GM12874 (cell line): ENCODE results near the gene EPB41L2.

ENCODE experiments used
- TF ChIP-seq, protein P1 (sequence below): IDR thresholded peaks from 2 replicates; pipeline ENCODE4 v1.5.1; 2011; ENCODE audit warnings: low read depth, mild to moderate bottlenecking, control low read depth, low read length, moderate library complexity; ENCODE audit not compliant: insufficient read depth

Gene EPB41L2

GRCh38 chr6:131004936-131005335 lies 58.1 kb downstream of the EPB41L2 start:
- TF ChIP-seq, protein P1, sequence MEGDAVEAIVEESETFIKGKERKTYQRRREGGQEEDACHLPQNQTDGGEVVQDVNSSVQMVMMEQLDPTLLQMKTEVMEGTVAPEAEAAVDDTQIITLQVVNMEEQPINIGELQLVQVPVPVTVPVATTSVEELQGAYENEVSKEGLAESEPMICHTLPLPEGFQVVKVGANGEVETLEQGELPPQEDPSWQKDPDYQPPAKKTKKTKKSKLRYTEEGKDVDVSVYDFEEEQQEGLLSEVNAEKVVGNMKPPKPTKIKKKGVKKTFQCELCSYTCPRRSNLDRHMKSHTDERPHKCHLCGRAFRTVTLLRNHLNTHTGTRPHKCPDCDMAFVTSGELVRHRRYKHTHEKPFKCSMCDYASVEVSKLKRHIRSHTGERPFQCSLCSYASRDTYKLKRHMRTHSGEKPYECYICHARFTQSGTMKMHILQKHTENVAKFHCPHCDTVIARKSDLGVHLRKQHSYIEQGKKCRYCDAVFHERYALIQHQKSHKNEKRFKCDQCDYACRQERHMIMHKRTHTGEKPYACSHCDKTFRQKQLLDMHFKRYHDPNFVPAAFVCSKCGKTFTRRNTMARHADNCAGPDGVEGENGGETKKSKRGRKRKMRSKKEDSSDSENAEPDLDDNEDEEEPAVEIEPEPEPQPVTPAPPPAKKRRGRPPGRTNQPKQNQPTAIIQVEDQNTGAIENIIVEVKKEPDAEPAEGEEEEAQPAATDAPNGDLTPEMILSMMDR, result no peak

GRCh38 chr6:131004387-131004755 lies 58.7 kb downstream of the EPB41L2 start:
- TF ChIP-seq, protein P1, result no peak

DNA sequence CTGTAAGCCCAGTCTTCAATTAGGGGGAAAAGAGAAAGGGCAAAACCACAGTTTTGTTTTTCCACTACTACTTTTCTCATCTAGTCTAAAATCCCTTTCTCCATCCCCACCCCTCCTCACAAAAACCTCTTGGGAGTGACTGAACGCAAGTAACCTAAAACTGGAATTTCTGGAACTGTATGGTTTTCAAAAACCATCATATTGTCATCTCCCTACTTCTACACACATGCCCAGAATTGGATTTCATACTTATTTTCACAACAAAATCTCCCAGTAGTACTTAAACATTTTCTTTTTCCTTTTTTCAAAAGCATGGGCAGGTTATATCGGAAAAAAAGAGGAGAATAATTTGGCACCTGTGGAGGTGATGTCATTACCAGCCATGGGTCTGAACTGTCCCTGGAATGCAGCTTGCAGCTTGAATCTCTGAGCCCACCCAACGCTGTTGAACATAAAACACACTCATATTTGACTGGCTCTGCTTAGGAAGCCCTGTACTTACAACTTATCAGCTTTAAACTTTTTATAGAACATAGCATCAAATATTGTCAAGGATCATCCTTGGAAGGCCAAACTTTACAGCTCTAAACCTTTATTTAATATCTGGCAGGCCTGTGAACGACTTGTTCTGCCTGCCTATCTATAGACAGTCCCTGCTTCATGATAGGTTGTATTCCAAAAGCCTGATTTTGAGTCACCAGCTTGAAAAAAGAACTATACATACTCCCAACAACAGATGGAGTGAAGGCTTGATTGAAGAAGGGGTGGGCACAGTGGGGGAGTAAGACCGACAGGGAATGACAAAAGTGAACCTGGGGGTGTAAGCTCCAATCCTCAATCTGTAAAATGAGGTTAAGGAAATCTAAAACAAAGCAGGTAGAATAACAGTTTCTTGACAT lies 59.3 kb downstream of the EPB41L2 start:
- TF ChIP-seq, protein P1, result no peak

DNA sequence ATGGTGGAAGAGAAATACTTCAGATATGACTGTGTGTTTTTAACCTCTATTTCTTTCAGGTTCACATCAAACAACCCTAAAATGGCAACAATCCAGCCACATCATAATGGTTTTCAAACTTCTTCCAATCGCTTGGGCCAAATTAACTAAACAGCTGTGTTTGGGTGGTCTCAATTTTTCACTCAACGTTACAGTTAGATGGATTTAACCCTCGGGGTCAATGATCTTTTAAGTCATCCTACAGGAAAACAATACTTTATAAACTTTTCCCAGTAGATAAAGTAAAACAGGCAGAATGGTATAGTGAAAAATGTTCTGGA lies 60.4 kb downstream of the EPB41L2 start:
- TF ChIP-seq, protein P1, result no peak

DNA sequence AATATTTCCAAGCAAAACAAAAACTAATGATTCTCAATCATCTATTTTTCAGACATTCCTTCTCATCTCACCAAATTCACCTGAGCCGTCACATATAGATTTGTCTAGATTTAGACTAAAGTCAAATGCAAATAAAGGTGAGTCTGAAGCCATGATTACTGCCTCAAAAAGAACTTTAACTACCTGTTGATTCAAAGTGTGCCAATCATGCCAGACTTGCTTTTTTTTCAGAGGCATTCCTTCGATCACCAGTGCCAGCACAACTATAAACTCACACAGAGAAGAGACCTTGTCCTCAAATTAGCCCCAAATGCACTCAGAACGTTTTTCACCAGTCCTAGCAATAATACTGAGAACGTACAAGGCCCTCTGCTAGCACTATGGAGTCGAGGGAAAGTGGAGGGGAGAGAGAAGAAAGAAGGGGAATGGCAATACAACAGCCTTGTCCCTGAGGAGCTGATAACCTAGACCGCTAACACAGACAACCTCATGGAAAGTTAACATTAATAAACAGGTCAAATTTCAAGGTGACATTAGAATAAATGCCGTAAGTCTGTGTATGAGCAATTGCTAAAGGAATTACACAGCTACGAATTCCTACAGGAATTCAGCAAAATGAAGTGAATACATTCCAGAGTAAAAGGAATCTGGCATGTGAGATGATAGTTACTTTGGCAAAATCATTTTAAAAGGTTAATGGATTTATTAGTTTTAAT lies 60.9 kb downstream of the EPB41L2 start:
- TF ChIP-seq, protein P1, result no peak

DNA sequence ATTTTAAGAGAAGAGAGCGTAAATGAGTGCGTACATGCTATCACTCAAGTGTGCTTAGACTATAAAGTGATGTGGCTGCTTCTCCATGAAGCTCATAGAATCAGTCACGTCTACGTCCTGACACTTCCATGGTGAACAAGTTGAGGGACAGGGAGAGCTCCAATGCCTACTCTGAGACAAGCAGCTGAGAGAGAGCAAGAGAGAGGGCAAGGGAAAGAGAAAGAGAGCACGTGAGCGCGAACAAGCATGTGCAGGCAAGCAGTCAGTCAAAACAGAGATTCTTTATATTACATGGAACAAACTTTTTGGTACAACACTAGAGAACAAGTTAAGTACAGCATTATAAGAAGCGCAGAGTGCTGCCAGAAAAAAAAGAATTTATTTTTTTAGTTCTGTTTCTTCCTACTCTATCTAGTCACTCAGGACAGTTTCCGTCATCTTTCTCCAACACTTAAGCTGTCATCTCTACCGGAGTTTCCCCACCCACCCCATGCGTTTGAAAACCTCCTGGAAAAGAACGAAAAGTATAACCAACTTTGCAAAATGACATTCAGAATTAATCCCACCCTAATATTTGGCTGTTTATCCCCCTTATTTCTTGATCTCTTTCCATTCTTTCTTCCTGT lies 61.8 kb downstream of the EPB41L2 start:
- TF ChIP-seq, protein P1, result no peak

- TF ChIP-seq, protein P1, result no peak
Observed at GRCh38 chr6:131000544-131000943, 62.5 kb downstream of the EPB41L2 start.
